ENCODE measurements around the gene CPNE9.

Gene CPNE9

DNA sequence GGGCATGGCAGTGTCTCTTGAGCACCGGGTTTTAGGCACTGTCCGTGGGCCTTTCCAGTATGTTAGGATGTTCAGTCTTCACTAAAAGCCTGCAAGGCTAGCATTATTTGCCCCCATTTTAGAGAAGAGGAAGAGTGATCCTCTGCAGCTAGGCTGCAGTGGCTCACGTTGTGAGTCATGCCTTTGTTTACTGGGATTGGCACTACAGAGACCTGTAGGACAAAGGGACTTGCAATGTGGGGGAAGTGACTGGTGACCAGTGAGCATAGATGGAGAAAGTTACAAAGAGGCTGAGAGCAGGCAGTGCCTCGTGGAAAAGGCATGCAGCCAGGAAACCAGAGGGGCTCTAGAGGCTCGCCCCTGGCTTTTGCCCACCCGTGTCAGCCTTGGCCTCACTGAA is 26.8 kb upstream of the CPNE9 start:
- Histone ChIP-seq H3K4me3 (no peak overlapping the region), H3K27ac (no peak overlapping the region), H3K9me3 (no peaks in the 10 kb centered on the region), H3K4me1 (no peaks in the 10 kb centered on the region), H3K27me3 (no peaks in the 10 kb centered on the region), H3K36me3 (peaks cover 93 to 100% (median 100%) of the 10 kb centered on the region in 3 donors)
- no peak for DNase-seq
- intact Hi-C loops (cut with DNase I; ENCODE audit: low total_unique reads) = no loop called here
- TF ChIP-seq, protein P1, sequence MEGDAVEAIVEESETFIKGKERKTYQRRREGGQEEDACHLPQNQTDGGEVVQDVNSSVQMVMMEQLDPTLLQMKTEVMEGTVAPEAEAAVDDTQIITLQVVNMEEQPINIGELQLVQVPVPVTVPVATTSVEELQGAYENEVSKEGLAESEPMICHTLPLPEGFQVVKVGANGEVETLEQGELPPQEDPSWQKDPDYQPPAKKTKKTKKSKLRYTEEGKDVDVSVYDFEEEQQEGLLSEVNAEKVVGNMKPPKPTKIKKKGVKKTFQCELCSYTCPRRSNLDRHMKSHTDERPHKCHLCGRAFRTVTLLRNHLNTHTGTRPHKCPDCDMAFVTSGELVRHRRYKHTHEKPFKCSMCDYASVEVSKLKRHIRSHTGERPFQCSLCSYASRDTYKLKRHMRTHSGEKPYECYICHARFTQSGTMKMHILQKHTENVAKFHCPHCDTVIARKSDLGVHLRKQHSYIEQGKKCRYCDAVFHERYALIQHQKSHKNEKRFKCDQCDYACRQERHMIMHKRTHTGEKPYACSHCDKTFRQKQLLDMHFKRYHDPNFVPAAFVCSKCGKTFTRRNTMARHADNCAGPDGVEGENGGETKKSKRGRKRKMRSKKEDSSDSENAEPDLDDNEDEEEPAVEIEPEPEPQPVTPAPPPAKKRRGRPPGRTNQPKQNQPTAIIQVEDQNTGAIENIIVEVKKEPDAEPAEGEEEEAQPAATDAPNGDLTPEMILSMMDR (IDR thresholded peaks at IDR 0.05) = no peak

DNA sequence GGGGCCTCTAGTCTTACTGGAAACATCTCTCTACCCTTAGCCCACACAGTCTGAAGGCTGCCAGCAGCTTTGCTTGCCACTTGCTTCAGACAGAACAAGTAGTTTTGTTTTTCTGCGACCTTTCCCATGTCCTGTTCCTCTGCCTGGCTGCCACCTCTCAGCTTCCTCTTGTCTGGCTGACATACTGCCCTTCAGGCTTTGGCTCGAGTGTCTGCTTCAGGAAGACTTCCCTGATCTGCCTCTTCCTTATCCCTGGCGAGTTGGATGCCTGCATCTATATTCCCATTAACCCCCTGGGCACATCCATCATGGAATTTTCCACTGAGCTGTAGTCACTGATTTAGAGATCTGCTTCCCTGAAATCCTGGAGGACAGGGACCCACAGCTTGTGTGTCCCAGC is 25.1 kb upstream of the CPNE9 start:
- Histone ChIP-seq H3K4me3 (no peak overlapping the region), H3K36me3 (peaks cover 90 to 100% (median 100%) of the 10 kb centered on the region in 3 donors), H3K9me3 (no peaks in the 10 kb centered on the region), H3K4me1 (no peaks in the 10 kb centered on the region), H3K27me3 (no peaks in the 10 kb centered on the region), H3K27ac (no peak overlapping the region)
- TF ChIP-seq, protein P1 (IDR thresholded peaks at IDR 0.05) = no peak
- DNase-seq = no peak
- intact Hi-C loops (cut with DNase I; ENCODE audit: low total_unique reads) = no loop called here

DNA sequence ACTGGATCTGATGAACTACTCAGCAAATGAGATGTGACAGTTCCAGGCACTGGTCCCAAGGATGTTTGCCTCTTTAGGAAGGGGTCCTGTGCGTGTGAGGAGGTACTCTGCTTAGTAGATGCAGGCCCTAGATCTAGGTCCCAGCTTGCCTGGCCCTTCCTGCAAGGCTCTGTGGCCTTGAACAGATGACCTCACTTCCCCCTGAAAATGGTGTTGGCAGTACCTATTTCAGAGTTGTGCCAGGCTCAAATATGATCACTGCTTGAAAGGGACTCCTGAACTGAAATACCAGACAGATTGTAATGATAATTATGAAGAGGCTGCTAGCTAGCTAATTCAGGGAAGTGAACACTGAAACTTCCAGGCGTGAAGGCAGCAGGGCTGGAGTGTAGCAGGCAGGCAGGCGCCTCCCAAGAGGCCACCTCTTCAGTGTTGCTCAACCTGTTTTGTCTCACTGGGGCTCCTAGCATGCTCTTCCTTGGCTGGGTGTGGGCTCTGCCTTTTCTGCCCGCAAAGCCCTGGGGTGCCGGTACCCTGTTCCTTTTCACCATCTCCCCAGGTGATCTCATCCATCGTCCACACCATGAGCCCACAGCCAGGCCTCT is 24.1 kb upstream of the CPNE9 start:
- intact Hi-C loops (cut with DNase I; ENCODE audit: low total_unique reads) = no loop called here
- TF ChIP-seq, protein P1 (IDR thresholded peaks at IDR 0.05) = no peak
- no peaks in the 10 kb centered on the region for H3K9me3 ChIP-seq
- H3K27ac ChIP-seq = no peak overlapping the region
- H3K4me3 ChIP-seq = no peak overlapping the region
- no peak for DNase-seq
- no peaks in the 10 kb centered on the region for H3K4me1 ChIP-seq
- H3K36me3 ChIP-seq = peaks cover 90 to 100% (median 100%) of the 10 kb centered on the region in 3 donors
- no peaks in the 10 kb centered on the region for H3K27me3 ChIP-seq

DNA sequence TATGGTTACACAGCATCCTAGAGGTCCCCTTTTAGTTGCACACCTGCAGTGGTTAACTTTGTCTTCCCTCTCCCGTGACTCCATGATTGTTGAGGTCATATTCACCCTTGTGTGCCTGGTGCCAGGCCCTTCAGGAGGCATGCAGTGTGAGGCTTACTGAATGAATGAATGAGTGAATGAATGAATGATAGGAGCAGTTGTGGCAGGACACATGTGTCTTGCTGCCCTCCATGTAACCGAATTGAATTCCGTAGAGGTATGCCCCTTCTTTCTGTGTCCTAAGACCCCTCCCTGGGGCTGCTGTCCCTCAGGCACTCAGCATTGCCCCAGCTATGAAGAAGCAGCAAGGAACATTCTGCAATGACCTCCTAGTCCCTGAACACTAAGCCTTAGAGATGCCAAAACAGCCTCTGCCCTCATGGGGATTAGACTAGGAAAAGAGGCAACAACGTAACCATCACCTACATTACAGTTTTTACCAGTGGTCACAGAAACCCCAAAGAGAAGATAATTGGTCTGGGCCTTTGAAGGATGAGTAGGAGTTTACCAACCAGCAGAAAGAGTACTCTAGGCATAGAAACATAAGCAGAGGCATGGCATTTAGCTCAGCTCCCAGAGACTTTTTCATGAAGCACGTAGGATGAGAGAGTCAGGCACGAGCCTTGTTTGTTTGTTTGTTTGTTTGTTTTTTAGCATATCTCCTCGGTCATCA is 22.5 kb upstream of the CPNE9 start:
- H3K36me3 ChIP-seq = peaks cover 97 to 100% (median 100%) of the 10 kb centered on the region in 3 donors
- intact Hi-C loops (cut with DNase I; ENCODE audit: low total_unique reads) = no loop called here
- H3K4me3 ChIP-seq = no peak overlapping the region
- no peak for DNase-seq
- no peaks in the 10 kb centered on the region for H3K9me3 ChIP-seq
- H3K27ac ChIP-seq = no peak overlapping the region
- no peaks in the 10 kb centered on the region for H3K27me3 ChIP-seq
- no peaks in the 10 kb centered on the region for H3K4me1 ChIP-seq
- TF ChIP-seq, protein P1 (IDR thresholded peaks at IDR 0.05) = no peak

DNA sequence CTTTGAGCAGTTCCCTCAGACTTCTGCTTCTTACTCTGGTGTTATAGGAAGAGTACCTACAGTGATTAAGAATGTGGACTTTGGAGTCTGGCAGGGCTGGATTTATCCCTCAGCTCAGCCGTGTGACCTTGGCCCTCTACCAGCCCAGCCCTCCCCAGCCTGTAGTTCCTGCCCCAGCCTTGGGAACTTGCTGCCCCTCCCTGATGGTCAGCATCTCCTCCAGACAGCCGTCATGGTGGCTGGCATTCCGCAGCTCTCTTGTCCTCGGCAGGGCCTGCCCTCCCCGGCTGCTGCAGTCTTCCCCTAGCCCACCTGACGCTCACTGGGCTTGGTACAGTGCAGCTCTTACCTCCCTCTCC is 21.9 kb upstream of the CPNE9 start:
- H3K4me1 ChIP-seq = no peaks in the 10 kb centered on the region
- H3K27ac ChIP-seq = no peak overlapping the region
- no peak for DNase-seq
- H3K27me3 ChIP-seq = no peaks in the 10 kb centered on the region
- H3K9me3 ChIP-seq = no peaks in the 10 kb centered on the region
- H3K36me3 ChIP-seq = peaks cover 97 to 100% (median 100%) of the 10 kb centered on the region in 3 donors
- no peak overlapping the region for H3K4me3 ChIP-seq
- intact Hi-C loops (cut with DNase I; ENCODE audit: low total_unique reads) = no loop called here
- TF ChIP-seq, protein P1 (IDR thresholded peaks at IDR 0.05) = no peak

Measured in tibial artery (tissue), 4 donors.